GM19238 (cell line): ENCODE results near the gene TRRAP.

Source experiments
- DNase-seq: peaks from one replicate; pipeline ENCODE4 v3.0.0; 2011; ENCODE audit warnings: low spot score; ENCODE audit not compliant: insufficient read length

The TRRAP gene

DNA sequence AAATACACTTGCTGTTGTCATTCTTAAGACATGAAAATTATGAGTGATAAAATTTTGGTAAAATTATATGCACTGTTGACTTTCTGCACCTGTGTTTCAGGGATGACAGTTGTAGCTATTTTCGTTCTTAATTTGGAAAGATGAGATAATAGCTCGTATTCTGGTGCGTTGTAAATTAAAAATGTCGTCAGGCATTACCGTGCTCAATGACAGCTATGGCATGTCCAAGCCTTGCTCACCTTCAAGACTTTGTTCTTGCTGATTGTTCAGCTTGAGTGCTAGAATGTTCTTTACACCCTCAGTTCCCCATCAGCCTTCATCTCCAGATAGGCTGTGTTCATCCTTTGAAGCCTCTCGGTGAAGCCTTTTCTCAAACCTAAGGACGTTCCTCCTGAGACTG, 21.5 kb downstream of the TRRAP start:
- no peak for DNase-seq

DNA sequence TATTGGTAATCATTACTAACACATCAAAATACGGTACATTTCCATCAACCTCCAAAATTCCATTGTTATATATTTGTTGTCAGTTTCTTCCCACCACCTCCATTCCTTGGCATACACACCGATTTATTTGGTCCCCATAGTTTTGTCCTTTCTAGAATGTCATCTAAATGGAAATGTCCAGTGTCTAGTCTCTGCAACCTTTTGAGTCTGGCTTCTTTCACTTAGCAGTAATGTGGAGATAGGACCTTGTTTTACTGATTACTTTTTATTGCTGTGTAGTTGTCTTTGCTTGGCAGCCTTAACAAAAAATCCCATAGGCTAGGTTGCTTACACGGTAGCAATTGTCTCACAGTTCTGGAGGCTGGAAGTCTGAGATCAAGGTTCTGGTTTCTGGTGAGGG, 22.5 kb downstream of the TRRAP start:
- no peak for DNase-seq

GRCh38 chr7:98902523-98902922, 24.2 kb downstream of the TRRAP start:
- DNase-seq: no peak

- DNase-seq: no peak
Measured at GRCh38 chr7:98903246-98903645, 24.9 kb downstream of the TRRAP start.

GRCh38 chr7:98907570-98907969, 29.2 kb downstream of the TRRAP start:
- no peak for DNase-seq

- DNase-seq: no peak
Measured at GRCh38 chr7:98908585-98908984, 30.3 kb downstream of the TRRAP start.

DNA sequence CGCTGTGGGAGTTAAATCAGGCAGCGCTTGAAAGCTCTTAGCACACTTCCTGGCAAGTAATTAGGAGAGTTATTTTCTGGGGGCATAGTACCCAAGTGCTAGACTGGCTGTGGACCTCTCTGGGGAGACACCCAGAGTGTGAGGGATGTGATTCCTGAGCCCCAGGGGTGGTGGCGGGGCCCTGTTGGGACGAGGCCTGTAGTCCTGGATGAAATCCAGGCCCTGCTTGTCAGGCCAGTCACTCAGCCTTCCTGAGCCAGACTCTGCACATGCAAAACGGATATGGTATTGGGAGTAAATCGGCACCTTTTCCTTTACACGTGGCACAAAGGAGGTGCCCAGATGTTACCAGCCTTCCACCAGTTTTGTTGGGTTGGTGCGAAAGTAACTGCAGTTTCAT, 31.2 kb downstream of the TRRAP start:
- no peak for DNase-seq

GRCh38 chr7:98910427-98910826, 32.1 kb downstream of the TRRAP start:
- no peak for DNase-seq

DNA sequence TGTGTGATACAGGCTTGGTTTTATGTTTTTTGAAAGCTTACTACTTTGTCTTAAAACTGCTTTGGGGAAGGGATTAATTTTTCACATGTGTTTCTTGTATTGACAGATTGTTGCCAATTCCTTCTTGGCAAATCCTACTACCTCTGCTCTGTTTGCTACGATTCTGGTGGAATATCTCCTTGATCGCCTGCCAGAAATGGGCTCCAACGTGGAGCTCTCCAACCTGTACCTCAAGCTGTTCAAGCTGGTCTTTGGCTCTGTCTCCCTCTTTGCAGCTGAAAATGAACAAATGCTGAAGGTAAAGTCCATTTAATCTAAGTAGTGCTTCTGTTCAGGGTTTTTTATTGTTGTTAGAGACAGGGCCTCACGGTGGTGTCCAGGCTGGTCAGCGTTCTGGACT, 33.6 kb downstream of the TRRAP start:
- DNase-seq: no peak

GRCh38 chr7:98913026-98913425, 34.7 kb downstream of the TRRAP start:
- DNase-seq: no peak

GRCh38 chr7:98913612-98914011, 35.3 kb downstream of the TRRAP start:
- DNase-seq: no peak

DNA sequence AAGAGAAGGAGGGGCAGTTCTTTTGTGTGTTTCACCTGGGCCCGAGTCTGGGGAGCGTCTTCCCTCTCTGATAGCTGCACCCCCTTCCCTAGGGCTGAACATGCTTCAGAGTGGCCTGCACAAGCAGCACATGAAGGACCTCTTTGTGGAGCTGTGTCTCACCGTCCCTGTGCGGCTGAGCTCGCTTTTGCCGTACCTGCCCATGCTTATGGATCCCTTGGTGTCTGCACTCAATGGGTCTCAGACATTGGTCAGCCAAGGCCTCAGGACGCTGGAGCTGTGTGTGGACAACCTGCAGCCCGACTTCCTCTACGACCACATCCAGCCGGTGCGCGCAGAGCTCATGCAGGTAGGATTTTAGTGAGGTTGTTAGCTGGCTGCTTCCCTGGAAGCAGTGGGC, 39.0 kb downstream of the TRRAP start:
- DNase-seq: no peak

DNA sequence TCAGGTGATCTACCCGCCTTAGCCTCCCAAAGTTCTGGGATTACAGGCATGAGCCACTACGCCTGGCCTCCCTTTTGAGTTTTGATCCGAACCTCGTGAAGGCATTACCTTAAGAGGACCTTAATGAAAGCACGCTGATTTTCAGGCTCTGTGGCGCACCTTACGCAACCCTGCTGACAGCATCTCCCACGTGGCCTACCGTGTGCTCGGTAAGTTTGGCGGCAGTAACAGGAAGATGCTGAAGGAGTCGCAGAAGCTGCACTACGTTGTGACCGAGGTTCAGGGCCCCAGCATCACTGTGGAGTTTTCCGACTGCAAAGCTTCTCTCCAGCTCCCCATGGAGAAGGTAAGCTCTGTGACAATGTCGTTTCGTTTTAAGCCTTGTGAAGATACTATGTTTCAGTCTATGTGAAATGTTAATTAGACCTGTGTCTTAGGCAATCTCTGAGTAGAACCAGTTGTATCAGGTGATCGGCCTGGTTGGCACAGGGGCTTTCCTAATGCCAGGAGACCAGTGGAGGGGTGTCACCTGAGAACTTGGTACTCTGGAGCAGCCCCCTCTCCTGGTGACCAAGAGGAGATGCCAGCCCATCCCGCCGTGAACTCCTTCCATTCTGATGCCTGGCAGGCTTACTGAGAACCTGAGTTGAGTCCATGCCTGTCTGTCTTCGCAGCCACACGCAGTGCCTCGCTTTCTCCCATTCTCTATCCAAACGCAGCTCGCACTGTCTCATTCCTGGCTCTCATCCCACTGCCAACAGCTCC, 43.5 kb downstream of the TRRAP start:
- no peak for DNase-seq

DNA sequence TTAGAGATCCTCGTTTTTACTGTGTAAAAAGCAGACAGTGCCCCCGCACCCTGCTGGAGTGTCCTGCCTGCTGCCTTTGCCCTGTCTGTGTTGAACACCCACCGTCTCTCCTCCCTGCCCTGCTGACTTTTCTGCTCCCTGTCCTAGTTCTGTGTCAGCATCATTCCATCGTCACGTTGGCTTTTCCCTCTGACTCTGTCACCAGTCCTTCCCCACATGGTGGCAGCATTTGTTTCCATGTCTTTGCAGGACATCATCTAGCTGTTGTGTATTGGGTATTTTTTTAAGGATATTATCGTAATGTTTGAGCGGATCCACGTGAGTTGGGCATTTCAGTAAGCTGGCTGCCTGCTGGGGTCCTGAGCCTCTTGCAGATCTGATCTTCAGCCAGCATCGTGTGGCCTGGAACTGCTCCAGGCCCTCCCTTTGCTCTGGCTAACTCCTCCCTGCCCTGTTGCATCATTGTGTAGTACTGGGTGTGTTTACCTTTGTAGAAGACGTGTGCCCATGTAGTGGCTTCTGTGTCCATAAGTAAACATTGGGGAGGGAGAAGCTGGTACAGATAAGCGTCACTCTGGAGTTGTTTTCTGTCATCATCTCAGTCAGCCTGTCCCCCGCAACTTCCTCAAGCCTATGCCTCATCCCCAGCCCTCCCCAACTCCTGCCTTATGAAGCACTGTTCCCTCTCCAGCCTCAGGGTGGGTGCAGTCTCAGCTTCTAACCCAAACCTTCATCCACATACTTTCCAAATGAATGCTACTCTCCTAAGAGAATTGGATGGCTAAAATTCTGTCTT, 44.3 kb downstream of the TRRAP start:
- DNase-seq: no peak

- no peak for DNase-seq
Measured at GRCh38 chr7:98923512-98923911, 45.2 kb downstream of the TRRAP start.

- DNase-seq: no peak
Measured at GRCh38 chr7:98927125-98927524, 48.8 kb downstream of the TRRAP start.

DNA sequence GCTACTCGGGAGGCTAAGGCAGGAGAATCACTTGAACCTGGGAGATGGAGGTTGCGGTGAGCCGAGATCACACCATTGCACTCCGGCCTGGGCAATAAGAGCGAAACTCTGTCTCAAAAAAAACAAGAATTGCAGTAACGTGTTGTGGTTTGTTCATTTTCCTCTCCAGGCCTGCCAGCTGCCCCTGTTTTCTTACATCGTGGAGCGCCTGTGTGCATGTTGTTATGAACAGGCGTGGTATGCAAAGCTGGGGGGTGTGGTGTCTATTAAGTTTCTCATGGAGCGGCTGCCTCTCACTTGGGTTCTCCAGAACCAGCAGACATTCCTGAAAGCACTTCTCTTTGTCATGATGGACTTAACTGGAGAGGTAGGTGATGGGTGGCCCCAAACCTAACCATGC, 52.1 kb downstream of the TRRAP start:
- no peak for DNase-seq

DNA sequence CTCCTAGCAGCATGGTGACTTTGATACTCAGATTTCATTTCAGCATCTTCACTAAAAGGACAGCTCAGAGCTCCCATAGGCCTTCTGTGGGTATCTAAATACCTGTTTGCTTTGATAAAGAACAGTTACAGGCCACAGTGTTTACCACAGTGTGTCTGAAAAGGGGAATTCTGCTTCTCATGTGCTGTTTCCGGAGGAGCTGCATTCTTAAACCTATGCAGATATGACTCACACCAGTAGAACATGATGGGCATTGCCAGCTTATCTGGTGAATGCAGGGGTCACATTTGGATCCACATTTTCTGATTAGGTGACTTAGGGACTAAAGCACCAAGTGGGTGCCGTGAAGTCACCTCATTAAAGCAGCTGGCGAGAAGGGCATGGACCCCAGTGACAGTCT, 52.6 kb downstream of the TRRAP start:
- no peak for DNase-seq

- DNase-seq: no peak
Measured at GRCh38 chr7:98933321-98933720, 55.0 kb downstream of the TRRAP start.

DNA sequence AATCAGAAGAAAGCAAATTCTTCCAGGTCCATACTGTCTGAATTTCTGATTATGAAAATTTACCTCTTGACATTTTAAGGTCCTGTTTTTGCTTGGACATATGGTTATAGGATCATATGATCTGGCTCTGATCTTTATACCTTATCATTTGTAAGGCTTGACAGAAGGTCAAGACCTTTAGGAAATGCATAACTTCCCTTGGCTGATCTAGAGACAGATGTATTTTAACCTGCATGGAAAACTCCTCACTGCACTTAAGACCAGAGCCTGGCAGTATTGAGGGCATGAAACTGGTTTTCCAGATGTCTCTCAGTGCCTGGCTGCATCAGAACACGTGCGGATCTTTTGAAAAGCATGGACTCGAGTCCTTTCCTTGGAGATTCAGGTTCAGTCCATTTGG, 55.9 kb downstream of the TRRAP start:
- no peak for DNase-seq

GRCh38 chr7:98935811-98936210, 57.5 kb downstream of the TRRAP start:
- DNase-seq: no peak

DNA sequence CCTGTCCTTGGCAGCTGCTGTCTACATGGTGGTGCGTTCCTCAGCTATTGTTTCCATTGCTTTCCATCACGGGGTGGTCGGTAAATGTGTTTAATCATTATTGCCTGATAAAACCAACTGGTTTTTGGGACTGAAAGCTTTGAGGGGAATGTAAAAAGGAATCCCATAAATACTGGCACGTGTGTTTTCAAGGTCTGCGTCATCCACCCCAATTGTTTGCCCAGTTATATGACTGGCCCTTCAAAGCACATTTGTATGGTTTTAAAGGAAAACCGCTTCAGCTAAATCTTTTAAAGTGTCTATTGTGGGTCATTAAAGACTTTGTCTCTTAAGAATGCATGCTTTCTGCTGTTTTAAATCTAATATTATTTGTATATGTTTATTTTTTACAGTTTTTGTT, 65.0 kb downstream of the TRRAP start:
- no peak for DNase-seq

DNA sequence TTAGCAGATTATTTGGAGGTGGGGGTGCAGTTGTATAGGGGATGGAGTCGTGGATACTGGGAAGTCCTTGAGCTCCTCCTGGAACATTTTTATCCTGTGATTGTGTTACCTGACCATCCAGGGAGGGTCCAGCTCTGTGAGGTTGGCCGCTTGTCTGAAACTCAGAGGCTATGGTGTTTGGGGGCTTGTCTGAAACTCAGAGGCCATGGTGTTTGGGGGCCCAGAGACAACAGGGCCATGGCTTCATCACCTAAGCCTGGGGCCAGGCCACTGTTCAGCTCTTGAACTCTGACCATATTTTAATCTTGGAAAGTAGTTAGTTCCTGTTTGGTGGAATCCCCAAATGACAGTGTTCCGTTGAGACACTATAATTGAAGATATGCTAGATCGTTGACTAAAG, 66.1 kb downstream of the TRRAP start:
- no peak for DNase-seq
